GM19468 (cell line): Measurements from ENCODE around the gene SMS.
A peak's percentile ranks its signal among the peaks of the same experiment; 100 is the strongest.

ENCODE experiments used
- ATAC-seq: cut with Tn5 transposase; IDR thresholded peaks from one replicate; pipeline ENCODE4 v1.9.1; 2021; ENCODE audit warnings: mild to moderate bottlenecking, moderate library complexity, moderate number of reproducible peaks; ENCODE audit not compliant: unreplicated experiment; ENCODE audit errors: extremely low read depth

SMS gene

DNA sequence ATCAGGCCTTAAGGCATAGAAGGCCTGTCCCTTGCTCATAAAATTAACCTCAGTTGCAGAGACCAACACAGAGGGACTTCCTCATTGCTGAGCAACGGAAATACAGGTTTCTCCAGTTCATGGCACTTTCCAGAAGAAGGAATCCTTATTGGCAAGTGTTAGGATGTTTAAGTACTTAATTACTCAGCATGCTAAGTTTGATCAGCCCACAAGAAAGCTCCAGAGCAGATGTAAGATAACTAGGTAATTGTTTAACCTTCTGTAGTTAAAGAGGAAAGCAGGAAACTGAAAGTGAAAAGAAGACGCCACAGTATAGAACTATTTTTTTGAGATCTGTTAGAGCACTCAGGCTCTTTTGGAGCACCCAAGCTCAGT is 33.5 kb downstream of the SMS start:
- peak; percentile 40 for ATAC-seq

GRCh38 chrX:21975242-21975641 is 34.7 kb downstream of the SMS start:
- no peak for ATAC-seq

DNA sequence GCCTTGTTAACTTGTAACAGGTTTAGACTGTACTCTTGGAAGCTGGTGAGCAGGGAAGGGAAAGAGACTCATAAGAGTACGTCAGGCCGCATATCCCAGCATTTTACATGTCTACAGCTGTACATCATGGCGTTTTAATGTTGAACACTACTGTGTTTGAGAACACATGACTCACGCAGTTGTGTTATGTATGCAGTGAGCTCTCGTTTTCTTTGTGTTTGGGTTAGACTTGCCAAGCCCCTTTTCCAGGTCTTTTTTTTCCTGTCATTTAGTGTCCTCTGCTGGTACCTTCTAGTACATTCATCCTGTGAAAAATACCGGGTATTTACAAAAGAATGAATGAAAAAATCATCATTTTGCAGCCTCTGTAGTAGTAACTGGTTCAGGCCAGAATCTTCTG is 35.3 kb downstream of the SMS start:
- no peak for ATAC-seq

- no peak for ATAC-seq
These were observed 37.8 kb downstream of the SMS start for GRCh38 chrX:21978346-21978745.

GRCh38 chrX:21982311-21982710 is 41.8 kb downstream of the SMS start:
- no peak for ATAC-seq

DNA sequence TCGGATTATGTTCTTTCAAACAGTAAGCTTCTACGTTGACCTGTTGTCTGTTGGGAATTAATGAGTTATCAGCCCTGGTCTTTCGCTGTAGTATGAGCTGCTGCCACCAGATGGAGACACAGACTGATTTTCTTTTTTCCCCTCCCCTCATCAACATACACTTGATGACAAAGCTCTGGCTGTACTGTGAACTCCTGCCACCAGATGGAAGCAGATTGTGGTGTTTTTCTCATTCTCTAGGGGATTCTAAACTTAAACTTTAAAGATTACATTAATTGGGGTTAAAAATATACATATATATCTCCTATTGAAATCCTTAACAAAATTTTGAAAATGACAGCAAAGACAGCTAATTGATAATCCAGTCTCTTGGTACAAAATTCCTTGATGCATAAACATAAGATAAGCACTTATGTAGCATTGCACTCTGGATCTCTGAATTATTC is 44.8 kb downstream of the SMS start:
- ATAC-seq, result peak; percentile 84

DNA sequence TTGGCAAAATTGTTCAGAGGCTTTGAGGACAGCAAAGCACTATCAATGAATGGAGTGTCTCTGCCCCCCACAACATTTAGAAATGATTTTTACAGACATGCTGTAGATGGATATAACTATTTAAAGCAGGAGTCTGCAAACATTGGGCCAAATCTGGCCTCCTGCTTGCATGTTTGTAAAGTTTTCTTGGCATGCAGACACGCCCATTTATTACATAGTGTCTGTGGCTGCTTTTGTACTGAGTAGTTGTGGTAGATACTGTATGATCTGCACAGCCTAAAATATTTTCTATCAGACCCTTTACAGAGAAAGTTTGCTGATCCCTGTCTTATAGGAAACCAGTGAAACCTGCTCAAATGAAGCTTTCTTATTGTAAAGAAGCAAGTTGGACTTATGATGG is 46.1 kb downstream of the SMS start:
- no peak for ATAC-seq

DNA sequence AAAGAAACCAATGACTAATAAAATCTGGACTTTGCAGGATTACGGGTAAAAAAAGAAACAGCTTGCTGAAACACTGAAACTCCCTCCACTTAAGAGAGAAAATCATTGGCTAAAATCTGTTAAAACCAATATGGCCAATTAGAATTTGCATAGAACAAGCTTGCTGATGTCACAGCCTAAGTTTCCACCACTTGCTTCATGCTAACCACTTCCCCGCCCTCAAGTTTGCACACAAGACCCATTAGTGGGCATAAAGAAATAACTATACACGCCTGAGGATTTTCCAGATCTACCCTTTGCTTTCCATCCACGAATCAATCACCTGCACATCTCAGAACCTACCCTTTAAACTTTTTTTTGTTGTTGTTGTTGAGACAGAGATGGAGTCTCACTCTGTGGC is 48.9 kb downstream of the SMS start:
- ATAC-seq, result peak; percentile 21

- no peak for ATAC-seq
These were observed 50.3 kb downstream of the SMS start for GRCh38 chrX:21990832-21991231.

GRCh38 chrX:21991504-21991903 is 51.0 kb downstream of the SMS start:
- ATAC-seq, result no peak

- ATAC-seq, result peak; percentile 85
These were observed 52.8 kb downstream of the SMS start for GRCh38 chrX:21993265-21993664.

GRCh38 chrX:21996872-21997455 is 56.5 kb downstream of the SMS start:
- no peak for ATAC-seq

GRCh38 chrX:21998037-21998436 is 57.5 kb downstream of the SMS start:
- ATAC-seq, result no peak

- ATAC-seq, result no peak
These were observed 64.4 kb downstream of the SMS start for GRCh38 chrX:22004866-22005265.

DNA sequence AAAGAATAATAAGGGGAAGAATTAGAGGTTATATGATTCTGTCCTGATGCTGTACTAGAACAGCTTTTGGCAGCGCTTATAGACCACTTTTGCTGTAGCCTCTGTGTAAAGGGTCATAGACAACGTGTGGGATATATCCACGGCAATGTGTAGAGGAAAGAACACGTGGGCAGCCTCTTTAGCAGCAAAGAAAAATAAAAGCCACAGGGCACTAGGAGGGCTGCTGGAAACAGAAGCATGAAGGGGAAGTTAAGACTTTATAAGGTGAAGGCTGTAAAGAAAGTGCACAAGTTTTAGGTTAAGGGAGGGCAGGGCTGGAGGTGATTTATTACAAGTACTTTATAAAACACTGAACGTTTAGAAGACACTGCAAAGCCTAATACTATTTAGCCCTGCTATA is 71.5 kb downstream of the SMS start:
- no peak for ATAC-seq

DNA sequence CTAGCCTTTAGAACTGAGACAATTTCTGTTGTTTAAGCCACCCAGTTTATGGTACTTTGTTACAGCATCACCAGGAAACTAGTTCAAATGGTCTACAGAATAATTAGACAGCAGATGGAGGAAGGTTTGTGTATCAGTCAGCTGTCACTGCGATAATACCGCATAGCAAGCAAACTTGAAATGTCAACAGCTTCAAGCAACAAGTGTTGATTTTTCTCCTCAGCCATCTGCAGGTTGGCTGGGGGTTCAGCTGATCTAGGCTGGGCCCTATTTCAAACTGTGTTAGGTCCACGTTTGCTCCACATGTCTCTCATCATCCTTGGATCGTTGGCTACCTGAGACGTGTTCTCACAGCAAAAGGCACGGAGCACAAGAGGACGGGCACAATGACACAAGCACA is 72.4 kb downstream of the SMS start:
- ATAC-seq, result no peak

- no peak for ATAC-seq
These were observed 74.7 kb downstream of the SMS start for GRCh38 chrX:22015139-22015750.

DNA sequence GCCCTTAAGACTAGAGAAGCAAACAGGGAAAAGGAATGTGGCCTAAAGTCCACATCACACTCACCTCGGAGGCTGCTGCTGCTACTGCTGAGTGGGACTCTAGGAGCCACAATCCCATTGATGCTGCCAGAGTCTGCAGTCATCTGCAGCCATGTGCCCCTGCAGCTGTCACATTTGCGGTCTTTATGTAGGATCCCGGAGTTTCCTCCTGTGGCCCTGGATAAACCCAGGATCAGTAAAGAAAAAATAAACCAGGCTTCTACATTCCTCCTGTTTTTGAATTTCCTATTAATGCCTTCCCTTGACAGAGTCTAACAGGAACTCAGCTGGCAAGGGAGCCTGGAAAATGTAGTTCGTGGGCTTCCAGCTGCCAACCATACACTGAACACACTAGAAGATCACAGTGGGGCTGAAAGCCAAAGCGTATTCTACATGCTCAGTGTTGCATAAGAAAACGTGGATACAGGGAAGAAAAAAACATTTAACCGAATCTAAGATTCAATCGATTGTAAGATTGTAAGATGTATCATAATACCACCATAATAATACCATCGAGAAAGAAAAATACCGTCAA is 81.3 kb downstream of the SMS start:
- no peak for ATAC-seq

GRCh38 chrX:22024577-22024976 is 84.1 kb downstream of the SMS start:
- no peak for ATAC-seq

DNA sequence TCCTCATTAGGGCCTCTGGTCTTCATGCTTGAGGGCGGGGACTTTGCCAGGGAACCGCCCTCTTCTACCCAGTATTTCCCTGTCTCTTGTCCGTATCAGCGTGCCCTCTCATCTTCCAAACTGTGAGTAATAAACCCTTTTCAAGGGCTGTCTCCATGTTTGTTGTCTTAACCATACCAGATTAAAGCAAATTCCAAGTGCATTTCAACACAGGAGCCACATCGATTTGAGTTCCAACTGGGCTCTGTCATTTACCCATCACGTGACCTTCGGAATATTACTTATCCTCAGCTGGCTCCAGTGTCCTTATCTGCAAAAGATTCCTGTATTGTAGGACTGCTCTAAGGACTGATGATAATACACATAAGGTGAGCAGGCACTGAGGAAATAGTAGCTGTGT is 85.2 kb downstream of the SMS start:
- ATAC-seq, result no peak

GRCh38 chrX:22026731-22027130 is 86.2 kb downstream of the SMS start:
- no peak for ATAC-seq

- ATAC-seq, result no peak
These were observed 91.6 kb downstream of the SMS start, which contains the start of gene PHEX for GRCh38 chrX:22032084-22032483. TSS of gene PHEX (plus strand) at chrX:22032325. CDS start at chrX:22033006, 681 bp downstream.
